Prostate gland (tissue), 1 donor: ENCODE results near the gene BPIFB3.

Experiments
- POLR2A ChIP-seq: fragments of 450-650 bp; IDR thresholded peaks from one replicate; pipeline ENCODE4 v1.6.1; 2016; ENCODE audit warnings: antibody characterized with exemption, mild to moderate bottlenecking
- POLR2AphosphoS5 ChIP-seq: sonication (generic); formaldehyde crosslinking; IDR thresholded peaks from one replicate; pipeline ENCODE4 v1.6.1; 2017; ENCODE audit warnings: antibody characterized with exemption

- TF ChIP-seq POLR2A (no peak), POLR2AphosphoS5 (no peak)
Observed at GRCh38 chr20:33059136-33059535, 5.4 kb downstream of the BPIFB3 start.
